Embryonic facial prominence (tissue), 1 donor: Measurements from ENCODE around the gene TSPAN5.
"Not testable (repeated sequence)": the region's sequence is repeated elsewhere in the genome, so short reads cannot be mapped to it uniquely, and the experiment has no call there.

ENCODE experiments used
- DNase-seq: peaks from one replicate; pipeline ENCODE4 v3.0.0-alpha.2; 2016; ENCODE audit errors: extremely low spot score

Gene TSPAN5

DNA sequence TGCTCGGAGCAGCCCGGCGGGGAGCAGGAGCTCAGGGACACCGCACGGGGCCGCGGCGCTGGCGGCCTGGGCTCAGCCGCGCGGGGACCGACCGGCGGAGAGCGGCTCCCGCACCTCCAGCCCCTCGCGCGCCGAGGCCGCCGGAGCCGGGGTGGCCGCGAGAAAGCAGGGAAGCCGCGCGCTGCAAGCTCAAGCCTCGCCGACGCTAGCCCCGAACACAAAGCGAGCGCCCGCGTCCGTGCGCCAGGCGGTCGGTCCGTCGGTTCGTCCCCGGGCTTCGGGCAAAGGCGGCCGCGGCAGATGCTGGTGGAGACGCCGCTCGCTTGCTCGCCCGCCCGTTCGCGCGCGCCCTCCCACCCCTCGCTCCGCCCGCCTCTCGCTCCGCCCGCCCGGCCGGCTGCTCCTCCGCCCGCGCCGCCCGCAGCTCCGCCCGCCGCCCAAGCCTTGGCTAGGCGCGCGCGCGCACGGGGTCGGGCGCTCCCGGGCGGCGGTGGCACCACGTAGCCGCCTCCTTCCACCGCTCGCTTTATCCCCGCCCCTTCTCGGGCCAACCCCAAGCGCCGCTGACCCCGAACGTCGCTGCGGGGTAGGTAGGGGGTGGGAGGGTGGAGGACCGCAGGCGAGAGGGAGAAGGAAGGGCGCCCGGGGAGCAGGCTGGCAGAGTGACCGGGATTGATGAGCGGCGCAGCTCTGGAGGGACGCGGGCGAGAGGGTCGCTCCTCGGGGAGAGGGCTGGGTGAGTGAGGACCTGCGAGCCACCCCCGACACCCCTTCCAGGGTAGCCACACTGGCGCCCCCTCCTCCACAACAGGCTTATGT, at the start of gene TSPAN5:
Gene TSPAN5 (minus strand): TSS at position 325 of the 819 bp plus-strand sequence.
- DNase-seq = peak; percentile 56

DNA sequence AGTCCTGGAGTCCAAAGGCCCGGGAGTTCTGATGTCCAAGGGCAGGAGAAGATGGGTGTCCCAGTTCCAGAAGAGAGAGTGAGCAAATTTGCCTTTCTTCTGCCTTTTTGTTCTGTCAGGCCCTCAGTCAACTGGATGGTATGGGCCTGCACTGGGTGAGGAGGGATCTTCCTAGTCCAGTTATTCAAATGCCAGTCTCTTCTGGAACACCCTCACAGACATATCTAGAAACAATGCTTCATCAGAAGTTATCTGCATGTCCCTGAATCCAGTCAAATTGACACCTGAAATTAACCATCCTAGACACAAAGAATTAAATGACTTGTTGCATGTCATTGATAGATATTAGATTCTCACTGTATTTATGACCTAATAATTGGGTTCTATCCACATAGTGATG, 48.5 kb upstream of the TSPAN5 start:
- no peak for DNase-seq

GRCh38 chr4:98706200-98706813, 47.9 kb upstream of the TSPAN5 start:
- no peak for DNase-seq

- not testable (repeated sequence) for DNase-seq
Observed at GRCh38 chr4:98705586-98705985, 47.2 kb upstream of the TSPAN5 start.

GRCh38 chr4:98700656-98701055, 42.2 kb upstream of the TSPAN5 start:
- DNase-seq = no peak

DNA sequence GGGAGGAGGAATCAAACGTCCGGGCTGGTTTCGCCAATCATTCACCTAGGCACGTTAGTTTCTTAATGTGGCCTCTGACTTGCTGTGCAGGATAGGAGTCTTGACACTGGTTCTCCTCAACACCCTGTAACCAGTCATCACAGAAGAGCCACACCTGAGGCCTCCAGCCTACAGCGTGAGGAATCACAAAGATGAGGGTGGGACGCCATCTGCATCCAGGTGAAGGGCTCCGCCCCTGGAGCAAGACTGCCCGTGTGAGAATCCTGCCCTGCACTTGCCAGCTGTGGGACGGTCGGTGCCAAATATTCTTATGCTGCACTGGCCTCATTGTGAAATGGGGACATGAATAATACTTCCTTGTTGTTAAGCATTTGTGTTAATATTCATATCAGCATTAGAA, 35.7 kb upstream of the TSPAN5 start:
- no peak for DNase-seq

DNA sequence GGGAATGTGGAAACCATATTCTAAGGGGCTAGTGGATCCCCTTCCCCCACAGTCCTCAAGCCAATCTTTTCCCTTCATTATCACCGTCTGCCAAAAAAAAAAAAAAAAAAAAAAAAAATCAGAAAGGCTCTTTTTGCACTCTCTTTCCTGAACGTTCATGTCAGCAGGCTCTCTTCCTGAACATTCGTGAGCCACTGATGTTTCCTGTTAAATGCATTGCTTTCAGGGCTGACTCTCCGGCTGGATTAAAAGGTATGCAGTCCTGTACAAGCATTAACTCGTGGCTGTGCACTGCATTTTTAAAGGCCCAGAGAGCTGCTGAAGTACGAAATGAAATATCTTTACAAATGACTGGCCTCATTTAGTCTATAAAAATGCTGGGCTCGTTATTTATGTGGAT, 34.0 kb upstream of the TSPAN5 start:
- DNase-seq = no peak

DNA sequence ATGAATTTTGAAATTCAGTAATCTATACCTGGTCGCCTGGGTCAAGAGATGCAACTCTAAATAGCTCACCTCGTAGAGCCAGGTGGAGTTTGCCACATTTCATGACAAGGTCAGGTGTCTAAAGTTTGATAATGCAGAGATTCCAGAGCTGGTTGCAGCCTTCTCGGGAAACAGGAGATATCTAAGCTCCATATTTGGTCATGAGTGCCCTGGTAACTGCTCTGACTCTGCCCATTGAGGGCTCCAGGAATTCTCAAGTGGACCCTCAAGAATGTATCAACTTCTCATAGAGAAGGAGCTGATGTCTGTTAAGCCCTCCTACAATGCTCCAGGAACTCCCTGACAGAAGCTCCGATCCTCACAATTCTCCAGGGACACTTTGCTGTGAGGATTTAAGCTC, 33.2 kb upstream of the TSPAN5 start:
- DNase-seq = no peak

DNA sequence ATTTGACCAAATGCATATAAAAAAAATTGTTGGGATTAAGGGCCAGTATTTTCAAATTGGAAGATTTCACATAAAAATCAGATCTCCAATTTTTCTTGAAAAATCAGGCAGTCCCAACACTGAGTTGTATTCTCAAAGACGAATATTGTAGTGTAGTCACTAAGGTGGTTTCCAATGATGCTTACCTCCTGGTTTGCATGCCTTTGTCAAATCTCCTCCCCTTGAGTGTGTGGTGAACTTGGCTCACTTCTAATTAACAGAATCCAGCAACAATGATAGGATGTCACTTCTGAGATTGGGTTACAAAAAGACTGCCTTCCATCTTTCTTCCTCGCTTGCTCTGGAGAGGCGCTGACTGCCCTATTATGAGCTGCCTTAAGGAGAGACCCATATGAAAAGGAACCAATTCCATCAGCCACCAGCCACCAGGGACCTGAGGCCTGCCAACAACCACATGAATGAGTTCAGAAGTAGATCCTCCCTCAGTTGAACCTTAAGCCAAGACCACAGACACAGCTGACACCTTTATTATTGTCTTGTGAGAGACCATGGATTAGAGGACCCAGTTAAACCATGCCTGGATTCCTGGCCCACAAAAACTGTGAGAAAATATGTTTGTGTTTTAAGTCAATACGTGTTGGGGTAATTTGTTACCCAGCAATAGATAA, 31.2 kb upstream of the TSPAN5 start:
- no peak for DNase-seq

DNA sequence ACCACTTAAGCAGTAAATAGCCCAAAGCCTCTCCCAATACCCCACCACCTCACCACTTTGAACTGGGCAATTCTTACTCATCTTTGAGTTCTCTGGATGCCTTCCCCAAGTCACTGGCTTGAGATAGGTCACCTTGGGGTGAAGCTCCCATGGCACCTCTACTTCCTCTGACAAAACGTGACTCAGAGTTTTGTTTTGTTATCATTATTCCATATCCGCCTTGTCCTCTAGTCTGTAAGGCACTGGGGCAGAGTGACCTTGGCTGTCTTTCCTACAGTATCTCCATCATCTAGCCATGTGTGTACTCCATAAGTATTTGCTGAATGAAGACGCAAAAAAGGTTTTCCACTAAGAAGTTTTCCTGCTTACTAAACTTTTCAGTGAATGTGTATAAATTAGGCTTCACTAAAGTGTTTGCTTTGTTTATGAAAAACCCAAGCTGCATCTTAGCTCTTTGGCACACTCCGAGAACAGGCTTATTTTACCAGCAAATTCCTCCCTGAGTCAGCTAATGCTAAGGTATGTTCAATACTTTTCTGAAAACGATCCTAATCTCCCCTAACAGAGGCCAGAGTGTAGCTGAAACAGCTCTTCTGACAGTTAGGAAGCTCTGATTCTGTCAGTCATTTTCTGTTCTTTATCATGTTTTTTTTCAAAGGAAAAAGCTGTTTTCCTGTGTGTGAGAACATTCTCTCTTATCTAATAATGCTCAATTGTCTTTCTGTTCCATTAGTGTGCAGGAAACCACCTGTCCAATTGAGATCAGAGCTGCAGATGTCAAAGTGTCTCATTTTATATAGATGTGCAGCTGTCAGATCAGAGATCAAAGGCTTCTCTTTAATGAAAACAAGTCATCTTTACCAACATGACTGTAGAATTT, 30.2 kb upstream of the TSPAN5 start:
- DNase-seq = no peak

DNA sequence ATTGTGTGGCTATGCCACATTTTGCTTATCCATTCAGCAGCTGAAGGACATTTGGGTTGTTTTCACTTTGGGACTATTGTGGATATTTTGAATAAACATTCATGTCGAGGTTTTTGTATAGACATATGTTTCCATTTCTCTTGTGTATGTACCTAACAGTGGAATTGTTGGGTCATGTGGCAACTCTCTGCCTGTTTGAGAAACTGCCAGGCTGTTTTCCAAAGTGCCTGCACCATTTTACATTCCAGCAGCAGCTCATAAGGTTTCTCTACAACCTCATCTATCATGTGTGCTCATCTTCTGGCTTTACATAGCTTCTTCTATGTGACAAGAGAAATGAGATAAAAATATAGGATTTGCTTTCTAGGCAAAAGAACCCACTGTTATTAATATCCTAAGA, 29.5 kb upstream of the TSPAN5 start:
- DNase-seq = no peak

- DNase-seq = no peak
Observed at GRCh38 chr4:98686847-98687246, 28.4 kb upstream of the TSPAN5 start.

GRCh38 chr4:98686043-98686707, 27.8 kb upstream of the TSPAN5 start:
- DNase-seq = no peak

DNA sequence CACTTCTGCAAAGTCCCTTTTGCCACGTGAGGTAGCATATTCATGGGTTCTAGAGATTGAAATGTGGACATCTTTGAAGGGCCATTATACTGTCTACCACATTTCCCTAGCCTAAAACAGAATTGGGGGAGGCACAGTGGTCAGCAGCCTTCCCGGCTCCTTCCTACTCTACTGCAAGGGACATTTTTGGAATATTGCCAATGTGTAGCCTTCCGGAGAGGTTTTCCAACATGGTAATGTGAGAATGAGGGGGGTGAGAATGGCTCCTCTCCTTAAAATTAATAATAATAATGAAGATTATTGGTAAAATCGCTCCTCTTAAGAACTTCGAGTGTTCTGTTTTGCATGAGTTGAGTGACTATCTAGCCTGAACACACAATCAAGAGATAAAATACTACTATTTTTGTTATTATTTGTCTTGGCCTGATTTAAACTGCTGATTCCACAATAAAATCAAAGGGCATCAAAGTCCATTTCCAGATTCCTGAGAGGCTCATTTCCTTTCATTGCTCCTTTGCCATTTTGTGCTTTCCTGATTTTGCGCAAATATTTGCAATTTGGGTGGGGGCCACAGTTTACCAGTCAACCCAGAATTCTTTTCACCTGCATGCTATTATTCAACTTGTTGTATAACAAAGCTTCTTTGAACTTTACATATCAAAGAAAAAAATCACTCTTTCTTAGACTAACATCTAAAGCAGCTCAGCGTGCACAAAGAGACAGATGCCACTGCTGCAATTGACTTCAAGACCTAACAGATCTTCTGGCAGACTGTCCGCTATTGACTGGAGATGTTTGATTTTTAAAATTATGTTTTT, 27.0 kb upstream of the TSPAN5 start:
- no peak for DNase-seq

- no peak for DNase-seq
Observed at GRCh38 chr4:98682719-98683118, 24.3 kb upstream of the TSPAN5 start.

DNA sequence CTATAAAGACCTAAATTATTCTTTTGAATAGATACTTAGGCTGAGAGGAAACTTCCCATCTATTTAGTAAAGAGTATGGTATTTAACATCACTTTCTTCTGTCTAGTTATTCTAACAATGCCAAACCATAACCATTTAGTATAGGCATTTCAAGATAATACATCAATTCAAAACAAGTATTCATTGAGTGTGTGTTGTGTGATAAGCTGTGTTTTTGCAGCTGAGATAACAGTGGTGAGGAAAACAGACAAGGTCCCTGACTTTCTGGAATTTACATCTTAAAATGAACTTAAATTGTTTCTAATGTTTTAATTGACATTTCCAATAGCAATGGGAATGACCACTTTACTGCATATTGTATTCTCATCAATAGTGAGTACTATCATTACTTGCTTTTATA, 22.4 kb upstream of the TSPAN5 start:
- DNase-seq = no peak

DNA sequence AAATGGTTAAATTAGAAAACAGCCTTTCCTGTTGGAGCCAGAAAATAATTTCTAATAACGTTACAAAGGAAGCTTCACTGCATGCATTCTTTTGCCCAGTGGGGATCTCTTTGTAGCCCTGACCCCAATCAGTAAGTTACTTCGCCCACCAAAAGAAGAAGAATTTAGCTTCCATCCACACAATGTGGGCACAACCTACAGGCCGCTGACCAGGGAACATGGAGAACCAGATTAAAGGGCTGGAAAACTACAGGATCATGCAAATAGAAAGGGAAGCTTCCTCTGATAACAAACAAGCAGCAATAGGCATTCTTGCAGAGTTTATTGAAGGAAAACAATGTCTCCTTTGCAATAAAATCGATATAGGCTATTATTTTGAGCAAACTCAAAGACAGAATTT, 21.3 kb upstream of the TSPAN5 start:
- no peak for DNase-seq

- no peak for DNase-seq
Observed at GRCh38 chr4:98677799-98678198, 19.4 kb upstream of the TSPAN5 start.

DNA sequence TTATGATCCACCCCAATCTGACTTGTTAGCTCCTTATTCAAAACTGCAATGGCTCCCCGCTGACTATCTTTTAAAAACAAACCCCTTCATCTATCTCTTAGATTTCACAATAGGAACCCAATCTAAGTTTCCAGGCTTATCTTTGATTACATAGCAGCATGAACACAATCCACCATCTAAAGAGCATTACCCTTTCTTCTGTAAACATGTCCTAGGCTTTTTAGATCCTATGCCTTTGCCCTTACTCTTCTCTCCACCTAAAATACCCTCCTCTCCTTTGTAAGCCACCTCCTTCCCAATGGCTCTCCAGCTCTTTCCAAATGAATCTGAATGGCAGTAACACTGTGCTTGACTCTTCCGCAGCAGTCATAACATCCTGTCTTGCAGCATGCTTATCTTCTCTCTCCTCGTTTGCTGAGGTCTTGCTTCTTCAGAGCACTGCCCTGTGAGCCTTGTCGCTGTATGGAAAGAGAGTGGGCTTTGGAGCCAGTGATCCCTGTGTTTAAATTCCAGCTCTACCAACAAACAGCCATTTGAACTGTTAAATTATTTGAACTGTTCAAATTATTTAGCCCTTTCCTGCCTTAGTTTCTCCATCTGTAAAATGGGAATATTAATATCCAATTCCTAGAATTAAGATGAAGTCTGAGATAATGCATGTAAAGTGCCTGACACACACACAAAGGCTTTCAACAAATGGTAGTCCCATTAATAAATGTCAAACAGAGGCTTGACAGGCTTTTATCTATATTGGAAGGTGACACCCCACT, 16.2 kb upstream of the TSPAN5 start:
- no peak for DNase-seq

GRCh38 chr4:98673978-98674377, 15.6 kb upstream of the TSPAN5 start:
- DNase-seq = no peak
